Measurements from ENCODE around the gene MDGA2. TPM values are rescaled to one million over a fixed set of nuclear protein-coding genes. Genes with fewer than 3 reads are reported as not detected.

The MDGA2 gene
- polyA plus RNA-seq, 1 of the 3 experiments (the other 2 are of a cell fraction): not detected

DNA sequence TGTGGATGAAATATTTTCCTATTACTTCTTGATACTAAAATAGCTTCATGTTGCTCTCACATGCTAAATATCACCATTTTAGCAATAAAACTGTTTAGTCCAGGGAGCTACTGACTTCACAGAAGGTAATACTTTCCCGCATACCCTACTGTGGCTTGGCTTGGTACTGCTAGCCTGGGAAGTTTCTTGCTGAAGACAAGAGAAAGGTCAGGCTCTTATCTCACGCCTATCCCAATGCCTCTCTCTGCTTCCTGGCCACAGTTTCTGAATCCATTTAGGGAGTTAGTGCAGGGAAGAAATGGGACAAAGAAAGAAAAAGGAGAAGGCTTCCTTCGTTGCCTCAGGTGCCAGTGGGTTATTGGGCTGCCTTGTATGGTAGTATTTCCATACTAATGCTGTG lies 228.3 kb downstream of the MDGA2 start:
- Histone ChIP-seq H4K20me1 (ENCODE audit: insufficient read depth) (no peaks in the 10 kb centered on the region), H3K4me3 (ENCODE audit: low read depth in 2 of 2, low read length in 1 of 2) (no peak overlapping the region), H3F3A (replicated peaks; ENCODE audit: insufficient read depth) (no peaks in the 10 kb centered on the region), H3K27ac (ENCODE audit: low read depth in 2 of 2, low read length in 1 of 2) (no peak overlapping the region), H3K4me2 (no peak overlapping the region), H3K27me3 (ENCODE audit: insufficient read depth) (no peaks in the 10 kb centered on the region), H3K36me3 (replicated peaks in 1 of 2; ENCODE audit: control insufficient read depth in 1 of 2, insufficient read depth in 2 of 2, low read length in 1 of 2) (no peaks in the 10 kb centered on the region), H3K4me1 (ENCODE audit: control insufficient read depth in 1 of 2, insufficient read depth in 2 of 2, low read depth in 1 of 2, low read length in 1 of 2) (no peaks in the 10 kb centered on the region), H3K9me3 (no peaks in the 10 kb centered on the region), H3K9me2 (no peaks in the 10 kb centered on the region), H3K9ac (no peak overlapping the region), H3K79me2 (ENCODE audit: insufficient read depth) (no peaks in the 10 kb centered on the region), H2AFZ (ENCODE audit: low read depth) (no peak overlapping the region)
- no peak for DNase-seq
- ChIA-PET CTCF (no interaction called here), POLR2A (no interaction called here)
- TF ChIP-seq EP300 (IDR thresholded peaks at IDR 0.05; ENCODE audit: borderline replicate concordance in 1 of 2, low read depth in 1 of 2, low read length in 1 of 2): no peak
- no peak for TF ChIP-seq SIN3A (IDR thresholded peaks at IDR 0.05; ENCODE audit: borderline replicate concordance, low read depth, low read length)
- TF ChIP-seq CHD2 (IDR thresholded peaks at IDR 0.05; ENCODE audit: low read length, partially characterized antibody): no peak
- TF ChIP-seq, protein P1, sequence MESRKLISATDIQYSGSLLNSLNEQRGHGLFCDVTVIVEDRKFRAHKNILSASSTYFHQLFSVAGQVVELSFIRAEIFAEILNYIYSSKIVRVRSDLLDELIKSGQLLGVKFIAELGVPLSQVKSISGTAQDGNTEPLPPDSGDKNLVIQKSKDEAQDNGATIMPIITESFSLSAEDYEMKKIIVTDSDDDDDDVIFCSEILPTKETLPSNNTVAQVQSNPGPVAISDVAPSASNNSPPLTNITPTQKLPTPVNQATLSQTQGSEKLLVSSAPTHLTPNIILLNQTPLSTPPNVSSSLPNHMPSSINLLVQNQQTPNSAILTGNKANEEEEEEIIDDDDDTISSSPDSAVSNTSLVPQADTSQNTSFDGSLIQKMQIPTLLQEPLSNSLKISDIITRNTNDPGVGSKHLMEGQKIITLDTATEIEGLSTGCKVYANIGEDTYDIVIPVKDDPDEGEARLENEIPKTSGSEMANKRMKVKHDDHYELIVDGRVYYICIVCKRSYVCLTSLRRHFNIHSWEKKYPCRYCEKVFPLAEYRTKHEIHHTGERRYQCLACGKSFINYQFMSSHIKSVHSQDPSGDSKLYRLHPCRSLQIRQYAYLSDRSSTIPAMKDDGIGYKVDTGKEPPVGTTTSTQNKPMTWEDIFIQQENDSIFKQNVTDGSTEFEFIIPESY (IDR thresholded peaks at IDR 0.05; ENCODE audit: borderline replicate concordance, low read depth): no peak
- no peak for TF ChIP-seq NFIC (IDR thresholded peaks at IDR 0.05; ENCODE audit: borderline replicate concordance)
- WGBS (ENCODE audit: low lambda C conversion rate): 0% methylated on average over 3 of the region's 3 CpGs

DNA sequence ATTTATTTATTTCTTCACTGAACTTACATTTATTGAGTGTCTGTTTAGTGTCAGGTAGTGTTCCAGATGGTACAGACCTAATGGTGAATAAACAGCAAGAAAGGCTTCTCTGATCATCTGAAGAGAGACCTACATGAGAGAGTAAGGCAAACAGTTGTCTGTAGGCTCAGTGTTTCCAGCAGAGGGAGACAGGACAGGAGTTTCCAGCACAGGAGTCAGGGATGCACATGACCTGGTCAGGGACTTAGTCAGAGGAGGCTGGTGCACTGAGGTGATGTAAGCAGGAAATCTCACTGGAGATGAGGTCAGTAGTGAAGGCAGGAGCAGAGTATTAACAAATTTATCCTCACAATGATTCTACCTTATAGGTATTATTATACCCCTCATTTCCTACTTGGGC lies 233.2 kb downstream of the MDGA2 start:
- no peaks in the 10 kb centered on the region for H3K79me2 ChIP-seq (ENCODE audit: insufficient read depth)
- H4K20me1 ChIP-seq (ENCODE audit: insufficient read depth): no peaks in the 10 kb centered on the region
- H3K36me3 ChIP-seq (replicated peaks in 1 of 2; ENCODE audit: control insufficient read depth in 1 of 2, insufficient read depth in 2 of 2, low read length in 1 of 2): no peaks in the 10 kb centered on the region
- no peak for DNase-seq
- H3K4me2 ChIP-seq: peak overlapping the region; percentile 24; the same call in 1 of the 2 replicates
- H2AFZ ChIP-seq (ENCODE audit: low read depth): no peak overlapping the region
- no peaks in the 10 kb centered on the region for H3F3A ChIP-seq (replicated peaks; ENCODE audit: insufficient read depth)
- ChIA-PET CTCF (no interaction called here), POLR2A (no interaction called here)
- no peaks in the 10 kb centered on the region for H3K4me1 ChIP-seq (ENCODE audit: control insufficient read depth in 1 of 2, insufficient read depth in 2 of 2, low read depth in 1 of 2, low read length in 1 of 2)
- no peak overlapping the region for H3K27ac ChIP-seq (ENCODE audit: low read depth in 2 of 2, low read length in 1 of 2)
- H3K9me3 ChIP-seq: no peaks in the 10 kb centered on the region
- no peak overlapping the region for H3K9ac ChIP-seq
- no peak overlapping the region for H3K4me3 ChIP-seq (ENCODE audit: low read depth in 2 of 2, low read length in 1 of 2)
- H3K9me2 ChIP-seq: no peaks in the 10 kb centered on the region
- no peaks in the 10 kb centered on the region for H3K27me3 ChIP-seq (ENCODE audit: insufficient read depth)
- TF ChIP-seq TEAD4 (IDR thresholded peaks at IDR 0.05; ENCODE audit: borderline replicate concordance, insufficient read depth) (no peak), RAD21 (IDR thresholded peaks at IDR 0.05; ENCODE audit: low read length) (no peak), EP300 (IDR thresholded peaks at IDR 0.05; ENCODE audit: borderline replicate concordance in 1 of 2, low read depth in 1 of 2, low read length in 1 of 2) (no peak)
- TF ChIP-seq, protein P2, sequence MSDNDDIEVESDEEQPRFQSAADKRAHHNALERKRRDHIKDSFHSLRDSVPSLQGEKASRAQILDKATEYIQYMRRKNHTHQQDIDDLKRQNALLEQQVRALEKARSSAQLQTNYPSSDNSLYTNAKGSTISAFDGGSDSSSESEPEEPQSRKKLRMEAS (IDR thresholded peaks at IDR 0.05; ENCODE audit: low read depth): no peak
- TF ChIP-seq, protein P3, sequence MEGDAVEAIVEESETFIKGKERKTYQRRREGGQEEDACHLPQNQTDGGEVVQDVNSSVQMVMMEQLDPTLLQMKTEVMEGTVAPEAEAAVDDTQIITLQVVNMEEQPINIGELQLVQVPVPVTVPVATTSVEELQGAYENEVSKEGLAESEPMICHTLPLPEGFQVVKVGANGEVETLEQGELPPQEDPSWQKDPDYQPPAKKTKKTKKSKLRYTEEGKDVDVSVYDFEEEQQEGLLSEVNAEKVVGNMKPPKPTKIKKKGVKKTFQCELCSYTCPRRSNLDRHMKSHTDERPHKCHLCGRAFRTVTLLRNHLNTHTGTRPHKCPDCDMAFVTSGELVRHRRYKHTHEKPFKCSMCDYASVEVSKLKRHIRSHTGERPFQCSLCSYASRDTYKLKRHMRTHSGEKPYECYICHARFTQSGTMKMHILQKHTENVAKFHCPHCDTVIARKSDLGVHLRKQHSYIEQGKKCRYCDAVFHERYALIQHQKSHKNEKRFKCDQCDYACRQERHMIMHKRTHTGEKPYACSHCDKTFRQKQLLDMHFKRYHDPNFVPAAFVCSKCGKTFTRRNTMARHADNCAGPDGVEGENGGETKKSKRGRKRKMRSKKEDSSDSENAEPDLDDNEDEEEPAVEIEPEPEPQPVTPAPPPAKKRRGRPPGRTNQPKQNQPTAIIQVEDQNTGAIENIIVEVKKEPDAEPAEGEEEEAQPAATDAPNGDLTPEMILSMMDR (IDR thresholded peaks at IDR 0.05): peak; percentile 42

All from SK-N-SH (cell line).